Panc1 (cell line): ENCODE measurements around the gene WBP2NL. TPM values are rescaled to one million over a fixed set of nuclear protein-coding genes. Genes with fewer than 3 reads are reported as not detected.

ENCODE experiments used
- ATAC-seq: fragments of 200-7000 bp; cut with Tn5 transposase; 2 replicates; pipeline ENCODE4 v1.9.1; 2020; ENCODE audit warnings: mild to moderate bottlenecking, moderate library complexity
- BruUV-seq: library from RNA; stranded (reverse); fragments of 400-500 nt; replicated peaks from 2 replicates; lab custom pipeline; 2021; lab: Mats Ljungman, UMichigan
- CTCF ChIA-PET: fragments of 300-600 bp; sonication (Branson Sonifier 250); formaldehyde crosslinking; loops from one replicate; lab custom pipeline; 2022; ENCODE audit warnings: antibody characterized with exemption; lab: Charles Lee
- POLR2A ChIA-PET: fragments of 300-600 bp; sonication (Branson Sonifier 250); formaldehyde crosslinking; loops from one replicate; lab custom pipeline; 2022; ENCODE audit warnings: antibody characterized with exemption; lab: Charles Lee
- DNase-seq: peaks from one replicate; pipeline ENCODE4 v3.0.0-alpha.2; 2010; ENCODE audit warnings: low read depth, low spot score
- H3K27ac ChIP-seq: 2 replicates; pipeline ENCODE4 v1.5.1; 2011; ENCODE audit warnings: mild to moderate bottlenecking, low read length, inconsistent platforms
- H3K27me3 ChIP-seq: fragments of 200-500 bp; sonication (Bioruptor generic); 2 replicates; pipeline ENCODE4 v1.6.0; 2014; ENCODE audit warnings: low read length, inconsistent platforms; ENCODE audit not compliant: control insufficient read depth, insufficient read depth
- H3K36me3 ChIP-seq: fragments of 200-500 bp; sonication (Bioruptor generic); 2 replicates; pipeline ENCODE4 v1.5.1; 2014; ENCODE audit warnings: inconsistent platforms, mild to moderate bottlenecking, low read length, moderate library complexity; ENCODE audit not compliant: control insufficient read depth, insufficient read depth
- H3K4me1 ChIP-seq: 2 replicates; pipeline ENCODE4 v1.5.1; 2011; ENCODE audit warnings: inconsistent platforms, mild to moderate bottlenecking, low read length, moderate library complexity; ENCODE audit not compliant: control insufficient read depth, insufficient read depth
- H3K4me3 ChIP-seq, 2 experiments: 2 replicates each; pipeline ENCODE4 v1.5.1; 2011 to 2012; ENCODE audit warnings: low read depth in 2 of 2, low read length in 2 of 2, mild to moderate bottlenecking in 2 of 2, inconsistent platforms in 1 of 2, moderate library complexity in 1 of 2
- H3K9me3 ChIP-seq: fragments of 200-500 bp; sonication (Bioruptor generic); 2 replicates; pipeline ENCODE4 v1.5.1; 2014; ENCODE audit warnings: low read depth, mild to moderate bottlenecking, inconsistent platforms, low read length, moderate library complexity; ENCODE audit not compliant: control insufficient read depth, insufficient read depth
- POLR2AphosphoS5 ChIP-seq: IDR thresholded peaks from 2 replicates; pipeline ENCODE4 v1.6.1; 2012; ENCODE audit warnings: mild to moderate bottlenecking, low read depth, low read length, moderate library complexity
- SIN3A ChIP-seq: IDR thresholded peaks from 2 replicates; pipeline ENCODE4 v1.6.1; 2012; ENCODE audit warnings: low read depth, mild to moderate bottlenecking, low read length, moderate library complexity, borderline replicate concordance; ENCODE audit not compliant: insufficient read depth
- TCF7L2 ChIP-seq: IDR thresholded peaks from 2 replicates; pipeline ENCODE4 v1.6.1; 2011; ENCODE audit warnings: mild to moderate bottlenecking, low read depth, low read length, inconsistent platforms
- in situ Hi-C: cut with HindIII; loops from 2 replicates; pipeline ENCODE4 v1.10.0; 2016; ENCODE audit warnings: low sequenced_read_pairs, low pct_unique_long_range_greater_than_20kb
- intact Hi-C: fragments of 100-400 bp; cut with micrococcal nuclease; formaldehyde crosslinking; loops from one replicate; pipeline ENCODE4 v1.10.0; 2022; ENCODE audit not compliant: unreplicated experiment
- total RNA-seq: library from RNA; stranded (reverse); gene quantifications from one replicate; pipeline ENCODE4 v1.2.1, GENCODE V29; 2021; ENCODE audit not compliant: unreplicated experiment
- TF ChIP-seq, protein P1 (sequence below), 2 experiments: IDR thresholded peaks; 2 replicates each; pipeline ENCODE4 v1.6.1; 2011 to 2012; ENCODE audit warnings: low read depth in 2 of 2, control low read depth in 1 of 2, low read length in 1 of 2, mild to moderate bottlenecking in 1 of 2, moderate library complexity in 1 of 2; ENCODE audit not compliant: insufficient read depth in 1 of 2
- TF ChIP-seq, protein P2 (sequence below): fragments of 450-650 bp; IDR thresholded peaks from 2 replicates; pipeline ENCODE4 v1.5.1; 2017; ENCODE audit warnings: mild to moderate bottlenecking

Gene WBP2NL
- total RNA-seq, 1 experiment from 2014 or later, result 0.44 TPM

DNA sequence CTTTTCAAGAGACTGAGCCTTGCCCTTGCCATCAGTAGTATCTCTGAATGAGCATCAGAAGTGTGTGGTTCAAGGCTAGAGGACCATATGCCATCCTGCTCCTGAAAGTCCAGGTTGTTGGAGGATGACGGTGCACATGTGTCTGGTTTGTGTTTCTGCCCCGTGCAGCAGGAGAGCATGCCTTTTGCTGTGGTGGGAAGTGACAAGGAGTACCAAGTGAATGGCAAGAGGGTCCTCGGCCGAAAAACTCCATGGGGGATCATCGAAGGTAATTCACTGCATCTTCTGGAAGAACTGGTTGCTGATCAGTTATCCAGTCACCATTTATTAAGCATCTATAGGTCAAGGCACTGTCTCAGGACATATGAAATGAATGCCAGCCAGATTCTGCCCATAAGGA lies 6.1 kb upstream of the WBP2NL start:
- in situ Hi-C loops, result no loop called here
- Histone ChIP-seq H3K9me3 (no peaks in the 10 kb centered on the region), H3K27ac (no peak overlapping the region), H3K36me3 (no peaks in the 10 kb centered on the region), H3K4me1 (no peaks in the 10 kb centered on the region), H3K27me3 (no peaks in the 10 kb centered on the region), H3K4me3 (no peak overlapping the region)
- intact Hi-C loops, result no loop called here
- no peak for TF ChIP-seq SIN3A
- TF ChIP-seq, protein P1, sequence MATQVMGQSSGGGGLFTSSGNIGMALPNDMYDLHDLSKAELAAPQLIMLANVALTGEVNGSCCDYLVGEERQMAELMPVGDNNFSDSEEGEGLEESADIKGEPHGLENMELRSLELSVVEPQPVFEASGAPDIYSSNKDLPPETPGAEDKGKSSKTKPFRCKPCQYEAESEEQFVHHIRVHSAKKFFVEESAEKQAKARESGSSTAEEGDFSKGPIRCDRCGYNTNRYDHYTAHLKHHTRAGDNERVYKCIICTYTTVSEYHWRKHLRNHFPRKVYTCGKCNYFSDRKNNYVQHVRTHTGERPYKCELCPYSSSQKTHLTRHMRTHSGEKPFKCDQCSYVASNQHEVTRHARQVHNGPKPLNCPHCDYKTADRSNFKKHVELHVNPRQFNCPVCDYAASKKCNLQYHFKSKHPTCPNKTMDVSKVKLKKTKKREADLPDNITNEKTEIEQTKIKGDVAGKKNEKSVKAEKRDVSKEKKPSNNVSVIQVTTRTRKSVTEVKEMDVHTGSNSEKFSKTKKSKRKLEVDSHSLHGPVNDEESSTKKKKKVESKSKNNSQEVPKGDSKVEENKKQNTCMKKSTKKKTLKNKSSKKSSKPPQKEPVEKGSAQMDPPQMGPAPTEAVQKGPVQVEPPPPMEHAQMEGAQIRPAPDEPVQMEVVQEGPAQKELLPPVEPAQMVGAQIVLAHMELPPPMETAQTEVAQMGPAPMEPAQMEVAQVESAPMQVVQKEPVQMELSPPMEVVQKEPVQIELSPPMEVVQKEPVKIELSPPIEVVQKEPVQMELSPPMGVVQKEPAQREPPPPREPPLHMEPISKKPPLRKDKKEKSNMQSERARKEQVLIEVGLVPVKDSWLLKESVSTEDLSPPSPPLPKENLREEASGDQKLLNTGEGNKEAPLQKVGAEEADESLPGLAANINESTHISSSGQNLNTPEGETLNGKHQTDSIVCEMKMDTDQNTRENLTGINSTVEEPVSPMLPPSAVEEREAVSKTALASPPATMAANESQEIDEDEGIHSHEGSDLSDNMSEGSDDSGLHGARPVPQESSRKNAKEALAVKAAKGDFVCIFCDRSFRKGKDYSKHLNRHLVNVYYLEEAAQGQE (IDR thresholded peaks at IDR 0.05; ENCODE audit: insufficient read depth in 1 of 2, low read depth in 2 of 2, low read length in 1 of 2), result no peak
- TF ChIP-seq, protein P2, sequence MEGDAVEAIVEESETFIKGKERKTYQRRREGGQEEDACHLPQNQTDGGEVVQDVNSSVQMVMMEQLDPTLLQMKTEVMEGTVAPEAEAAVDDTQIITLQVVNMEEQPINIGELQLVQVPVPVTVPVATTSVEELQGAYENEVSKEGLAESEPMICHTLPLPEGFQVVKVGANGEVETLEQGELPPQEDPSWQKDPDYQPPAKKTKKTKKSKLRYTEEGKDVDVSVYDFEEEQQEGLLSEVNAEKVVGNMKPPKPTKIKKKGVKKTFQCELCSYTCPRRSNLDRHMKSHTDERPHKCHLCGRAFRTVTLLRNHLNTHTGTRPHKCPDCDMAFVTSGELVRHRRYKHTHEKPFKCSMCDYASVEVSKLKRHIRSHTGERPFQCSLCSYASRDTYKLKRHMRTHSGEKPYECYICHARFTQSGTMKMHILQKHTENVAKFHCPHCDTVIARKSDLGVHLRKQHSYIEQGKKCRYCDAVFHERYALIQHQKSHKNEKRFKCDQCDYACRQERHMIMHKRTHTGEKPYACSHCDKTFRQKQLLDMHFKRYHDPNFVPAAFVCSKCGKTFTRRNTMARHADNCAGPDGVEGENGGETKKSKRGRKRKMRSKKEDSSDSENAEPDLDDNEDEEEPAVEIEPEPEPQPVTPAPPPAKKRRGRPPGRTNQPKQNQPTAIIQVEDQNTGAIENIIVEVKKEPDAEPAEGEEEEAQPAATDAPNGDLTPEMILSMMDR, result no peak
- ChIA-PET POLR2A (no interaction called here), CTCF (no interaction called here)
- ATAC-seq (no peak), DNase-seq (no peak)
- no TSS peak for BruUV-seq

DNA sequence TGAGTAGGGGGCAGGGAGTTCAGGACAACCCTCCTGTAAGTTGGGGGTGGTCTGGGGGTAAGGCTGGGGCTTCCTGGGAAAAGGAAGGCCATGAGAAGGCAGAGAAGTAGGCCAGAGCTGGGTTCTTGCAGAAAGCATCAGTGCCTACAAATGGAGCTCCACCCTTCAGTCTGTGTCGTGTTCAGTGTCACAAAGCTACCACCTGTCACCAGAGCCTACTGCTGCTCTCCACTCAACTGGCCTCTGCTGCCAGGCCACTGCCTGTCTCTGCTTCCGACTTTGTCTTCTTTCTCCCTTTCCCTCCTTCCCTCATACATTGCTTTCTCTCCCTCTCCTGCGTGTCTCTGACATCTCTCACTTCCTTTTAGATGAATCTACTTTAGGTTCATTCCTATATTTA lies 3.4 kb upstream of the WBP2NL start:
- no peak overlapping the region for H3K27ac ChIP-seq
- H3K36me3 ChIP-seq, result no peaks in the 10 kb centered on the region
- in situ Hi-C loops (no loop called here), intact Hi-C loops (no loop called here)
- no peak overlapping the region for H3K4me3 ChIP-seq
- H3K4me1 ChIP-seq, result no peaks in the 10 kb centered on the region
- TF ChIP-seq TCF7L2 (no peak), SIN3A (no peak), POLR2AphosphoS5 (no peak)
- TF ChIP-seq, protein P1 (IDR thresholded peaks at IDR 0.05; ENCODE audit: insufficient read depth in 1 of 2, low read depth in 2 of 2, low read length in 1 of 2), result no peak
- TF ChIP-seq, protein P2, result no peak
- DNase-seq (no peak), ATAC-seq (no peak)
- ChIA-PET POLR2A (no interaction called here), CTCF (no interaction called here)
- no TSS peak for BruUV-seq
- H3K27me3 ChIP-seq, result no peaks in the 10 kb centered on the region
- H3K9me3 ChIP-seq, result no peaks in the 10 kb centered on the region
